GM23338 (cell line): Measurements from ENCODE around the gene PRELID1.

ENCODE experiments used
- EZH2phosphoT487 ChIP-seq: fragments of 200-600 bp; sonication (generic); IDR thresholded peaks from one replicate; pipeline ENCODE4 v1.8.1; 2018; ENCODE audit warnings: antibody characterized with exemption; ENCODE audit not compliant: unreplicated experiment
- TF ChIP-seq, protein P1 (sequence below), 2 experiments: fragments of 200-600 bp in 1 of 2; sonication (generic) in 1 of 2; conservative IDR thresholded peaks; 2 replicates each; pipeline versions ENCODE4 v1.5.1 to v1.6.1; 2016 to 2017; ENCODE audit warnings: antibody characterized with exemption in 2 of 2, low read depth in 2 of 2, mild to moderate bottlenecking in 2 of 2, moderate library complexity in 1 of 2

DNA sequence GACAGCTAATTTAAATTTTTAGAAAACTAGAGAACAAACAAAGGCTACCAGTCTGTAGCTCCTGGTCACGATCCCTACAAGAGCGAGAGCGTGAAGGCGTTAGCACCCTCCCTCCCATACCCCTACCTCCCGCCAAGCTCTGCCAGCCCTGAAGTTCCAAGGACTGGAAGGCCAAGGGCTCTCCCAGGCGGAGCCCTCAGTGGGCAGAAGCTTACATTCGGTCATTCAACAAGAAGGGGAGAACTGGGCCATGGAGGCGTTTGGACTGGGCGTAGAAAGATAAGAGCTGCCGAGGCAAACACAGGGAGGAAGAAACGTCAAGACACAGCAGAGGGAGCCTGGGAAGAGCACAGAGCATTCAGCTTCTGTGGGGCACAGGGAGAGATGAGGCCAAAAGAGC, 5.1 kb downstream of the PRELID1 start:
- TF ChIP-seq, protein P1, sequence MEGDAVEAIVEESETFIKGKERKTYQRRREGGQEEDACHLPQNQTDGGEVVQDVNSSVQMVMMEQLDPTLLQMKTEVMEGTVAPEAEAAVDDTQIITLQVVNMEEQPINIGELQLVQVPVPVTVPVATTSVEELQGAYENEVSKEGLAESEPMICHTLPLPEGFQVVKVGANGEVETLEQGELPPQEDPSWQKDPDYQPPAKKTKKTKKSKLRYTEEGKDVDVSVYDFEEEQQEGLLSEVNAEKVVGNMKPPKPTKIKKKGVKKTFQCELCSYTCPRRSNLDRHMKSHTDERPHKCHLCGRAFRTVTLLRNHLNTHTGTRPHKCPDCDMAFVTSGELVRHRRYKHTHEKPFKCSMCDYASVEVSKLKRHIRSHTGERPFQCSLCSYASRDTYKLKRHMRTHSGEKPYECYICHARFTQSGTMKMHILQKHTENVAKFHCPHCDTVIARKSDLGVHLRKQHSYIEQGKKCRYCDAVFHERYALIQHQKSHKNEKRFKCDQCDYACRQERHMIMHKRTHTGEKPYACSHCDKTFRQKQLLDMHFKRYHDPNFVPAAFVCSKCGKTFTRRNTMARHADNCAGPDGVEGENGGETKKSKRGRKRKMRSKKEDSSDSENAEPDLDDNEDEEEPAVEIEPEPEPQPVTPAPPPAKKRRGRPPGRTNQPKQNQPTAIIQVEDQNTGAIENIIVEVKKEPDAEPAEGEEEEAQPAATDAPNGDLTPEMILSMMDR (conservative IDR thresholded peaks at IDR 0.05; ENCODE audit: low read depth in 2 of 2) = no peak
- no peak for TF ChIP-seq EZH2phosphoT487
